Frontal cortex (tissue), 4 donors: ENCODE data around the gene MEG3. TPM values are rescaled to one million over a fixed set of nuclear protein-coding genes. Genes with fewer than 3 reads are reported as not detected.

Experiments used
- DNase-seq, 2 donors: peaks; one replicate each; pipeline ENCODE4 v3.0.0; 2012; ENCODE audit warnings: low spot score in 2 of 2
- FAIRE-seq: peaks from 2 replicates; lab custom pipeline; 2012; peaks lifted over from hg19 to GRCh38; lab: Jason Lieb, UNC
- small RNA-seq: library from RNA; depleted of rRNA; stranded (forward); fragments of <200 nt; gene quantifications from one replicate; pipeline ENCODE3, GENCODE V24; 2014
- total RNA-seq: library from RNA; depleted of rRNA; stranded (reverse); fragments of >200 nt; gene quantifications from one replicate; pipeline ENCODE4 v1.2.3, GENCODE V29; 2014
- donor health status: control.
- donor health status: control.
- donor health status: control.

The MEG3 gene
- total RNA-seq, 1 donor from 2014 or later: 95.4 TPM

- no peak for FAIRE-seq
These were observed 77.8 kb downstream of the MEG3 start, which contains the start of gene RTL1 for GRCh38 chr14:100903672-100904185. RTL1 (minus strand) TSS chr14:100903722; CDS start chr14:100884788, 18,934 bp downstream.

GRCh38 chr14:100904307-100905087, 78.6 kb downstream of the MEG3 start:
- FAIRE-seq (no peak), DNase-seq (peak; percentile 3 to 36)

More at GRCh38 chr14:100903672-100904185, 77.8 kb downstream of the MEG3 start, which contains the start of gene RTL1:
- peak in 1 of 2 donors; percentile 3 for DNase-seq

GRCh38 chr14:100905166-100905565, 79.2 kb downstream of the MEG3 start:
- no peak for FAIRE-seq
- DNase-seq: peak in 1 of 2 donors; percentile 3

GRCh38 chr14:100906420-100906819, 80.5 kb downstream of the MEG3 start:
- FAIRE-seq: no peak
- peak in 1 of 2 donors; percentile 3 for DNase-seq

- no peak for FAIRE-seq
- peak in 1 of 2 donors; percentile 2 for DNase-seq
These were observed 81.3 kb downstream of the MEG3 start for GRCh38 chr14:100907240-100907639.

GRCh38 chr14:100909439-100909838, 83.5 kb downstream of the MEG3 start:
- peak; percentile 2 to 3 for DNase-seq
- no peak for FAIRE-seq

Small RNA genes lying within 50 kb of the gene (small RNA-seq; reads per million reads assigned to genes)
- gene AL117190.3 (not detected), gene MIR127 (not detected), gene MIR136 (not detected), gene MIR2392 (not detected), gene MIR337 (1.3 reads per million, percentile 72 among the genes with 10 or more reads in this experiment), gene MIR431 (not detected), gene MIR432 (not detected), gene MIR433 (not detected), gene MIR493 (3.9 reads per million, percentile 90 among the genes with 10 or more reads in this experiment), gene RF01928 (not detected), gene RF02145 (not detected), gene SNORD112 (5.8 reads per million, percentile 93 among the genes with 10 or more reads in this experiment)

Other genes starting within 250 kb of the MEG3 start
- gene BEGAIN, start 238.7 kb upstream of the MEG3 start, total RNA-seq: 8.6 TPM
- not detected for gene DLK1, start 99.2 kb upstream of the MEG3 start, total RNA-seq
- not detected for gene RTL1, start 77.6 kb downstream of the MEG3 start, total RNA-seq